HepG2 (cell line): ENCODE measurements around the gene PLXND1. TPM values are rescaled to one million over a fixed set of nuclear protein-coding genes. Genes with fewer than 3 reads are reported as not detected.

Source experiments
- JDP2 ChIP-seq: sonication (generic); formaldehyde crosslinking; IDR thresholded peaks from 2 replicates; pipeline ENCODE4 v1.8.1; 2022; ENCODE audit warnings: missing genetic modification reagents, borderline replicate concordance
- KDM5B ChIP-seq: sonication (generic); formaldehyde crosslinking; IDR thresholded peaks from 2 replicates; pipeline ENCODE4 v1.4.0; 2020; ENCODE audit warnings: missing genetic modification reagents, mild to moderate bottlenecking, borderline replicate concordance
- MAZ ChIP-seq, 2 experiments: sonication (generic) in 1 of 2; formaldehyde crosslinking in 1 of 2; IDR thresholded peaks; 2 replicates each; pipeline versions ENCODE4 v1.5.0 to v1.6.1; 2012 to 2020; ENCODE audit warnings: low read depth in 2 of 2, mild to moderate bottlenecking in 2 of 2, borderline replicate concordance in 1 of 2, improper control_type of control experiment in 1 of 2, low read length in 1 of 2, missing genetic modification reagents in 1 of 2, moderate library complexity in 1 of 2
- MBD4 ChIP-seq: IDR thresholded peaks from 2 replicates; pipeline ENCODE4 v1.6.1; 2012; ENCODE audit warnings: low read length, inconsistent platforms, borderline replicate concordance
- PAWR ChIP-seq: sonication (generic); formaldehyde crosslinking; IDR thresholded peaks from 2 replicates; pipeline ENCODE4 v1.4.0; 2020; ENCODE audit warnings: missing genetic modification reagents, mild to moderate bottlenecking, borderline replicate concordance
- PITX1 ChIP-seq: sonication (generic); formaldehyde crosslinking; IDR thresholded peaks from 2 replicates; pipeline ENCODE4 v1.5.1; 2020; ENCODE audit warnings: mild to moderate bottlenecking, missing genetic modification reagents
- RFX5 ChIP-seq: IDR thresholded peaks from 2 replicates; pipeline ENCODE4 v1.6.1; 2011; ENCODE audit warnings: low read depth, low read length, improper control_type of control experiment
- SAP130 ChIP-seq: IDR thresholded peaks from 2 replicates; pipeline ENCODE4 v1.6.1; 2016; ENCODE audit warnings: low read depth
- SOX13 ChIP-seq, 3 experiments: fragments of 450-650 bp in 1 of 3; sonication (generic) in 1 of 3; formaldehyde crosslinking in 1 of 3; IDR thresholded peaks in 2 of 3; conservative IDR thresholded peaks in 1 of 3; 2 replicates each; pipeline versions ENCODE4 v1.5.0 to v1.6.1; 2016 to 2020; ENCODE audit warnings: antibody characterized with exemption in 1 of 3, mild to moderate bottlenecking in 1 of 3, missing compliant biosample characterization in 1 of 3, missing genetic modification reagents in 1 of 3, moderate library complexity in 1 of 3
- TP53 ChIP-seq: sonication (generic); formaldehyde crosslinking; conservative IDR thresholded peaks from 2 replicates; pipeline ENCODE4 v1.4.0; 2020; ENCODE audit warnings: missing genetic modification reagents
- ZFP37 ChIP-seq: sonication (generic); formaldehyde crosslinking; IDR thresholded peaks from 2 replicates; pipeline ENCODE4 v1.4.0; 2020; ENCODE audit warnings: missing genetic modification reagents, borderline replicate concordance
- ZFX ChIP-seq: sonication (generic); formaldehyde crosslinking; IDR thresholded peaks from 2 replicates; pipeline ENCODE4 v1.4.0; 2020; ENCODE audit warnings: mild to moderate bottlenecking, low read depth, missing genetic modification reagents, moderate library complexity
- ZMYM2 ChIP-seq: sonication (generic); formaldehyde crosslinking; IDR thresholded peaks from 2 replicates; pipeline ENCODE4 v1.8.0; 2022; ENCODE audit warnings: mild to moderate bottlenecking, missing genetic modification reagents
- ZNF234 ChIP-seq: sonication (generic); formaldehyde crosslinking; conservative IDR thresholded peaks from 2 replicates; pipeline ENCODE4 v1.5.1; 2020; ENCODE audit warnings: mild to moderate bottlenecking, missing genetic modification reagents
- ZNF318 ChIP-seq: sonication (generic); formaldehyde crosslinking; IDR thresholded peaks from 2 replicates; pipeline ENCODE4 v1.4.0; 2020; ENCODE audit warnings: mild to moderate bottlenecking, missing genetic modification reagents
- ZNF33A ChIP-seq: sonication (generic); formaldehyde crosslinking; IDR thresholded peaks from 2 replicates; pipeline ENCODE4 v1.5.1; 2020; ENCODE audit warnings: missing genetic modification reagents, mild to moderate bottlenecking, moderate library complexity, borderline replicate concordance
- ZNF704 ChIP-seq: sonication (generic); formaldehyde crosslinking; IDR thresholded peaks from 2 replicates; pipeline ENCODE4 v1.8.1; 2023; ENCODE audit warnings: mild to moderate bottlenecking, inconsistent platforms, moderate library complexity, missing genetic modification reagents, borderline replicate concordance
- ZNF772 ChIP-seq: sonication (generic); formaldehyde crosslinking; IDR thresholded peaks from 2 replicates; pipeline ENCODE4 v1.5.0; 2020; ENCODE audit warnings: mild to moderate bottlenecking, missing genetic modification reagents
- polyA plus RNA-seq, 8 experiments: library from polyadenylated mRNA; depleted of rRNA in 3 of 8; stranded (reverse) in 7 of 8; unstranded in 1 of 8; fragments of >200 nt; fragmentation: Illumina TruSeq in 4 of 8; extraction: Trizol in 4 of 8; gene quantifications; 2 replicates each; pipeline versions ENCODE4 v1.2.1 to v1.2.3, GENCODE V29; 2011 to 2016; ENCODE audit warnings: low read depth in 4 of 8, missing spikeins in 1 of 8, mixed read lengths in 1 of 8; ENCODE audit not compliant: insufficient read depth in 1 of 8
- total RNA-seq, 5 experiments: library from RNA; depleted of rRNA; stranded (reverse); fragments of >200 nt; fragmentation: Illumina TruSeq; extraction: Trizol; gene quantifications; 2 replicates each; pipeline ENCODE4 v1.2.3, GENCODE V29; 2016; ENCODE audit warnings: low read depth in 1 of 5

Gene PLXND1
- total and polyA plus RNA-seq, 2 of the 13 experiments (the other 11 are each of a cell fraction or from before 2014, with no cell fraction given): 15.9 to 42.0 TPM

GRCh38 chr3:129593595-129594339 is 12.7 kb downstream of the PLXND1 start (continued):
- TF ChIP-seq ZNF234 (CRISPR knock-in tag) (no peak), ZNF33A (CRISPR knock-in tag) (no peak), MAZ (IDR thresholded peaks at IDR 0.05; ENCODE audit: borderline replicate concordance, low read depth, low read length) (peak; percentile 85), MAZ (CRISPR knock-in tag; IDR thresholded peaks at IDR 0.05; ENCODE audit: low read depth) (peak; percentile 39; the same call in 1 of the 2 replicates), SAP130 (CRISPR knock-in tag) (peak; percentile 96), ZMYM2 (CRISPR knock-in tag) (0 out of 2 replicates have a peak, but pooled peaks have one; percentile 8), KDM5B (CRISPR knock-in tag) (no peak), RFX5 (no peak), ZNF704 (CRISPR knock-in tag) (no peak), JDP2 (CRISPR knock-in tag) (peak; percentile 28; the same call in 1 of the 2 replicates), ZNF772 (CRISPR knock-in tag) (no peak; the same call in 1 of the 2 replicates), ZFX (CRISPR knock-in tag) (peak; percentile 81), SOX13 (IDR thresholded peaks at IDR 0.05) (peak; percentile 49; the same call in 1 of the 2 replicates), SOX13 (CRISPR knock-in tag; conservative IDR thresholded peaks at IDR 0.05 in 1 of 2, IDR thresholded peaks at IDR 0.05 in 1 of 2) (peak in 1 of 2 experiments; percentile 66; a peak in 2 of 4 replicates), MBD4 (no peak), PITX1 (CRISPR knock-in tag) (peak; percentile 73; the same call in 1 of the 2 replicates), TP53 (CRISPR knock-in tag) (no peak), ZFP37 (CRISPR knock-in tag) (0 out of 2 replicates have a peak, but pooled peaks have one; percentile 55), PAWR (CRISPR knock-in tag) (no peak), ZNF318 (CRISPR knock-in tag) (no peak)
